K562 (cell line): ENCODE data around the gene NR2C2AP. TPM values are rescaled to one million over a fixed set of nuclear protein-coding genes. Genes with fewer than 3 reads are reported as not detected.
A peak's percentile ranks its signal among the peaks of the same experiment; 100 is the strongest.

Source experiments
- ATAC-seq: fragments of 200-7000 bp; cut with Tn5 transposase; 3 replicates; pipeline ENCODE4 v1.9.1; 2020; ENCODE audit warnings: moderate library complexity
- BruUV-seq: library from RNA; stranded (reverse); fragments of 400-500 nt; replicated peaks from 2 replicates; lab custom pipeline; 2021; lab: Mats Ljungman, UMichigan
- CTCF ChIA-PET: fragments of 300-600 bp; formaldehyde crosslinking; extraction: SDS; loops from one replicate; lab custom pipeline; 2021; ENCODE audit warnings: low intra/inter-chr PET ratio; lab: Yijun Ruan, JAX
- POLR2A ChIA-PET: fragments of 300-600, 350-650 bp; sonication (Branson Sonifier 250); formaldehyde crosslinking; extraction: SDS; loops from one replicate; lab custom pipeline; 2021; ENCODE audit warnings: antibody characterized with exemption, inconsistent platforms; lab: Yijun Ruan, JAX
- DNase-seq, 4 experiments: peaks; one replicate each; pipeline versions ENCODE4 v3.0.0 to v3.0.0-alpha.2; 2011 to 2018; ENCODE audit warnings: low spot score in 3 of 4, mixed read lengths in 3 of 4; ENCODE audit errors: extremely low read depth in 1 of 4
- FAIRE-seq: peaks from 2 replicates; lab custom pipeline; 2011; peaks lifted over from hg19 to GRCh38; lab: Jason Lieb, UNC
- H2AFZ ChIP-seq: 2 replicates; pipeline ENCODE4 v1.6.0; 2011; ENCODE audit warnings: low read depth, low read length, control low read depth, inconsistent platforms
- H3K27ac ChIP-seq: fragments of 200-600 bp; 3 replicates; pipeline ENCODE4 v1.8.0; 2011; ENCODE audit warnings: low read depth, mild to moderate bottlenecking, control low read depth, inconsistent platforms, low read length, moderate library complexity, mixed read lengths; ENCODE audit errors: extremely low read depth
- H3K27me3 ChIP-seq, 2 experiments: fragments of 300-600 bp in 1 of 2; 2 replicates in 1 of 2; 3 replicates in 1 of 2; pipeline versions ENCODE4 v1.6.0 to v1.8.0; 2011; ENCODE audit warnings: inconsistent platforms in 2 of 2, low read length in 2 of 2, mild to moderate bottlenecking in 1 of 2, mixed read lengths in 1 of 2, moderate library complexity in 1 of 2; ENCODE audit not compliant: control insufficient read depth in 2 of 2, insufficient read depth in 2 of 2
- H3K36me3 ChIP-seq: fragments of 300-600 bp; 3 replicates; pipeline ENCODE4 v1.8.0; 2011; ENCODE audit warnings: mild to moderate bottlenecking, low read length, inconsistent platforms; ENCODE audit not compliant: control insufficient read depth, insufficient read depth
- H3K4me1 ChIP-seq, 2 experiments: fragments of 200-600 bp in 1 of 2; replicated peaks in 1 of 2; 2 replicates in 1 of 2; 3 replicates in 1 of 2; pipeline versions ENCODE4 v1.5.1 to v1.8.0; 2011; ENCODE audit warnings: inconsistent platforms in 2 of 2, low read length in 2 of 2, mild to moderate bottlenecking in 1 of 2, mixed read lengths in 1 of 2, moderate library complexity in 1 of 2; ENCODE audit not compliant: control insufficient read depth in 2 of 2, insufficient read depth in 2 of 2
- H3K4me2 ChIP-seq: 2 replicates; pipeline ENCODE4 v1.6.1; 2011; ENCODE audit warnings: low read length, control low read depth, inconsistent platforms, mixed read lengths; ENCODE audit not compliant: insufficient read depth
- H3K4me3 ChIP-seq: fragments of 200-600 bp; sonication (generic), shearing (Covaris generic); 2 replicates; pipeline ENCODE4 v1.5.1; 2016; ENCODE audit warnings: control low read depth, inconsistent platforms
- H3K79me2 ChIP-seq: fragments of 200-600 bp; 3 replicates; pipeline ENCODE4 v1.8.0; 2011; ENCODE audit warnings: low read length, inconsistent platforms; ENCODE audit not compliant: control insufficient read depth, insufficient read depth
- H3K9ac ChIP-seq, 2 experiments: 2 replicates each; pipeline versions ENCODE4 v1.6.0 to v1.6.1; 2011; ENCODE audit warnings: low read depth in 2 of 2, low read length in 2 of 2, control low read depth in 1 of 2, inconsistent platforms in 1 of 2, mild to moderate bottlenecking in 1 of 2, mixed read lengths in 1 of 2; ENCODE audit not compliant: insufficient read depth in 1 of 2
- H3K9me1 ChIP-seq: one replicate; pipeline ENCODE4 v1.6.0; 2011; ENCODE audit warnings: inconsistent platforms, mild to moderate bottlenecking, low read length, moderate library complexity; ENCODE audit not compliant: control insufficient read depth, insufficient read depth
- H3K9me3 ChIP-seq: replicated peaks from 2 replicates; pipeline ENCODE4 v1.5.1; 2011; ENCODE audit warnings: low read depth, low read length, inconsistent platforms; ENCODE audit not compliant: control insufficient read depth, insufficient read depth
- H4K20me1 ChIP-seq: replicated peaks from 2 replicates; pipeline ENCODE4 v1.6.1; 2011; ENCODE audit warnings: low read length, inconsistent platforms, mixed read lengths; ENCODE audit not compliant: control insufficient read depth, insufficient read depth
- CTCF ChIP-seq, 3 experiments: IDR thresholded peaks in 2 of 3; conservative IDR thresholded peaks in 1 of 3; 2 replicates each; pipeline ENCODE4 v1.5.1; 2011 to 2012; ENCODE audit warnings: low read length in 3 of 3, mild to moderate bottlenecking in 3 of 3, control low read depth in 2 of 3, improper control_type of control experiment in 1 of 3, inconsistent platforms in 1 of 3, low read depth in 1 of 3, mixed read lengths in 1 of 3, moderate library complexity in 1 of 3; ENCODE audit not compliant: insufficient read depth in 2 of 3
- RHOXF2B ChIP-seq: fragments of 250-450 bp; sonication (Bioruptor Pico); conservative IDR thresholded peaks from 2 replicates; pipeline ENCODE4 v1.5.1; 2021
- WGBS: fragments of 100-300 bp; shearing (Covaris generic); methylation state at CpG from one replicate; pipeline ENCODE4 v1.1.6; 2016; ENCODE audit warnings: low coverage, mixed read lengths; ENCODE audit not compliant: insufficient coverage; ENCODE audit errors: missing lambda C conversion rate; 5-methylcytosine and 5-hydroxymethylcytosine counted together
- in situ Hi-C: fragments of 300-500 bp; cut with MboI; formaldehyde crosslinking; loops from 4 replicates; pipeline ENCODE4 v1.15.0; 2018; ENCODE audit warnings: inconsistent platforms, mixed read lengths
- intact Hi-C: fragments of 100-400 bp; cut with micrococcal nuclease; formaldehyde crosslinking; loops from 2 replicates; pipeline ENCODE4 v1.14.2; 2022
- polyA plus RNA-seq, 8 experiments: library from polyadenylated mRNA; depleted of rRNA in 4 of 8; stranded (reverse) in 5 of 8; unstranded in 3 of 8; fragments of >200 nt; fragmentation: Nextera tagmentation in 2 of 8; fragmentation: Illumina TruSeq in 1 of 8; extraction: Ambion mirVana in 2 of 8; extraction: Trizol in 1 of 8; gene quantifications; 2 replicates each; pipeline versions ENCODE4 v1.2.1 to v1.2.3, GENCODE V29; 2011 to 2014; ENCODE audit warnings: inconsistent platforms in 1 of 8, missing spikeins in 1 of 8
- total RNA-seq, 7 experiments: library from RNA; depleted of rRNA in 6 of 7; stranded (reverse); fragments of >200 nt in 6 of 7; fragmentation: Illumina TruSeq in 2 of 7; extraction: Trizol in 2 of 7; gene quantifications; 2 replicates each; pipeline versions ENCODE4 v1.2.1 to v1.2.3, GENCODE V29; 2011 to 2021; ENCODE audit warnings: low replicate concordance in 1 of 7

Gene NR2C2AP
- total and polyA plus RNA-seq, 9 of the 15 experiments (the other 6 are each of a cell fraction or from before 2014, with no cell fraction given) = 23.7 to 77.4 (median 32.4) TPM

- DNase-seq = no peak
- Histone ChIP-seq H3K4me1 (peaks cover 0 to 3% of the 10 kb centered on the region in 2 experiments; a peak in 2 of 5 replicates), H3K4me3 (no peak overlapping the region), H3K27ac (no peak overlapping the region), H3K79me2 (no peaks in the 10 kb centered on the region), H2AFZ (no peak overlapping the region), H3K27me3 (no peaks in the 10 kb centered on the region), H3K9me3 (no peaks in the 10 kb centered on the region), H4K20me1 (no peaks in the 10 kb centered on the region), H3K4me2 (no peak overlapping the region), H3K9me1 (no peaks in the 10 kb centered on the region), H3K36me3 (no peaks in the 10 kb centered on the region), H3K9ac (no peak overlapping the region)
- CTCF ChIA-PET = no interaction called here
- WGBS = 33% methylated on average over 6 of the region's 6 CpGs
- FAIRE-seq = no peak
- BruUV-seq = no TSS peak
- intact Hi-C loops = no loop called here
- POLR2A ChIA-PET = no interaction called here
- TF ChIP-seq CTCF (IDR thresholded peaks at IDR 0.05 in 2 of 3, conservative IDR thresholded peaks at IDR 0.05 in 1 of 3; ENCODE audit: insufficient read depth in 2 of 3, low read depth in 1 of 3, low read length in 3 of 3) (peak in 2 of 3 experiments; percentile 17 to 33; a peak in 2 of 6 replicates), RHOXF2B (CRISPR knock-in tag) (no peak)
- peak; percentile 81 for ATAC-seq
- in situ Hi-C loops = no loop called here
These were observed 48.3 kb downstream of the NR2C2AP start for GRCh38 chr19:19154768-19155494.
